GM23248 (cell line): ENCODE measurements around the gene STX8.

Source experiments
- EZH2 ChIP-seq: fragments of 200-600 bp; sonication (generic); IDR thresholded peaks from 2 replicates; pipeline ENCODE4 v1.6.1; 2018; ENCODE audit warnings: antibody characterized with exemption, mild to moderate bottlenecking; ENCODE audit not compliant: insufficient read depth, poor library complexity, severe bottlenecking
- EZH2phosphoT487 ChIP-seq: fragments of 200-600 bp; sonication (generic); IDR thresholded peaks from 2 replicates; pipeline ENCODE4 v1.6.1; 2018; ENCODE audit warnings: antibody characterized with exemption, moderate library complexity, mild to moderate bottlenecking, low read depth; ENCODE audit not compliant: insufficient read depth

- TF ChIP-seq EZH2 (no peak), EZH2phosphoT487 (no peak)
Observed at GRCh38 chr17:9389111-9389527, 186.5 kb downstream of the STX8 start.
